ENCODE results near the gene MTIF2.

The MTIF2 gene

GRCh38 chr2:55225481-55226020 is 43.5 kb downstream of the MTIF2 start:
- CTCF ChIA-PET, result interaction anchor here (1.7 kb wide), 1 partner anchor 326 kb away, joined by 8 read pairs; no protein-coding TSS in a partner anchor
- POLR2A ChIA-PET, result interaction anchor here (0.8 kb wide), 1 partner anchor 177 kb away, joined by 4 read pairs; no protein-coding TSS in a partner anchor

GRCh38 chr2:55224761-55225261 is 44.2 kb downstream of the MTIF2 start:
- no peak for TF ChIP-seq CTCF (IDR thresholded peaks at IDR 0.05; ENCODE audit: insufficient read depth, low read length, missing control alignments)
- POLR2A ChIA-PET, result interaction anchor here (0.8 to 2.5 kb wide), 2 partner anchors 8 to 176 kb away, joined by 4 to 10 read pairs; partner anchors contain the start of genes CLHC1 and RPS27A
- no peak for DNase-seq (ENCODE audit: low read depth, low spot score)
- H3K4me3 ChIP-seq (ENCODE audit: low read depth, low read length), result no peak overlapping the region
- CTCF ChIA-PET, result interaction anchor here (1.7 kb wide), 1 partner anchor 325 kb away, joined by 8 read pairs; no protein-coding TSS in a partner anchor

More at GRCh38 chr2:55225481-55226020, 43.5 kb downstream of the MTIF2 start:
- DNase-seq (ENCODE audit: low read depth, low spot score), result no peak
- H3K4me3 ChIP-seq (ENCODE audit: low read depth, low read length), result no peak overlapping the region
- no peak for TF ChIP-seq CTCF (IDR thresholded peaks at IDR 0.05; ENCODE audit: insufficient read depth, low read length, missing control alignments)

GRCh38 chr2:55223958-55224760 is 44.9 kb downstream of the MTIF2 start:
- CTCF ChIA-PET, result interaction anchor here (1.7 to 2.1 kb wide), 2 partner anchors 39 to 324 kb away, joined by 4 to 8 read pairs; no protein-coding TSS in a partner anchor

GRCh38 chr2:55213822-55214221 is 55.2 kb downstream of the MTIF2 start:
- CTCF ChIA-PET, result interaction anchor here (0.9 to 1.6 kb wide), 2 partner anchors 218 to 314 kb away, joined by 4 read pairs; no protein-coding TSS in a partner anchor
- TF ChIP-seq CTCF (IDR thresholded peaks at IDR 0.05; ENCODE audit: insufficient read depth, low read length, missing control alignments), result no peak
- DNase-seq (ENCODE audit: low read depth, low spot score), result no peak
- POLR2A ChIA-PET, result no interaction called here
- H3K4me3 ChIP-seq (ENCODE audit: low read depth, low read length), result no peak overlapping the region

More at GRCh38 chr2:55223958-55224760, 44.9 kb downstream of the MTIF2 start:
- no peak for DNase-seq (ENCODE audit: low read depth, low spot score)
- H3K4me3 ChIP-seq (ENCODE audit: low read depth, low read length), result no peak overlapping the region
- TF ChIP-seq CTCF (IDR thresholded peaks at IDR 0.05; ENCODE audit: insufficient read depth, low read length, missing control alignments), result no peak
- POLR2A ChIA-PET, result interaction anchor here (0.8 to 2.5 kb wide), 2 partner anchors 8 to 176 kb away, joined by 4 to 10 read pairs; partner anchors contain the start of genes CLHC1 and RPS27A

- CTCF ChIA-PET, result interaction anchor here (0.8 to 1.1 kb wide), 2 partner anchors 16 to 306 kb away, joined by 3 to 5 read pairs; no protein-coding TSS in a partner anchor
- H3K4me3 ChIP-seq (ENCODE audit: low read depth, low read length), result no peak overlapping the region
- POLR2A ChIA-PET, result no interaction called here
- TF ChIP-seq CTCF (IDR thresholded peaks at IDR 0.05; ENCODE audit: insufficient read depth, low read length, missing control alignments), result no peak
- no peak for DNase-seq (ENCODE audit: low read depth, low spot score)
Measured at GRCh38 chr2:55204950-55205349, 64.1 kb downstream of the MTIF2 start.

- POLR2A ChIA-PET, result no interaction called here
- H3K4me3 ChIP-seq (ENCODE audit: low read depth, low read length), result no peak overlapping the region
- no peak for TF ChIP-seq CTCF (IDR thresholded peaks at IDR 0.05; ENCODE audit: insufficient read depth, low read length, missing control alignments)
- DNase-seq (ENCODE audit: low read depth, low spot score), result no peak
- CTCF ChIA-PET, result interaction anchor here (1.0 kb wide), 1 partner anchor 28 kb away, joined by 3 read pairs; no protein-coding TSS in a partner anchor
Measured at GRCh38 chr2:55204536-55204935, 64.5 kb downstream of the MTIF2 start.
